HG03045 (cell line): ENCODE measurements around the gene MYDGF.

Source experiments
- ATAC-seq: cut with Tn5 transposase; IDR thresholded peaks from one replicate; pipeline ENCODE4 v1.9.1; 2021; ENCODE audit warnings: mild to moderate bottlenecking, moderate library complexity; ENCODE audit not compliant: unreplicated experiment

Gene MYDGF

DNA sequence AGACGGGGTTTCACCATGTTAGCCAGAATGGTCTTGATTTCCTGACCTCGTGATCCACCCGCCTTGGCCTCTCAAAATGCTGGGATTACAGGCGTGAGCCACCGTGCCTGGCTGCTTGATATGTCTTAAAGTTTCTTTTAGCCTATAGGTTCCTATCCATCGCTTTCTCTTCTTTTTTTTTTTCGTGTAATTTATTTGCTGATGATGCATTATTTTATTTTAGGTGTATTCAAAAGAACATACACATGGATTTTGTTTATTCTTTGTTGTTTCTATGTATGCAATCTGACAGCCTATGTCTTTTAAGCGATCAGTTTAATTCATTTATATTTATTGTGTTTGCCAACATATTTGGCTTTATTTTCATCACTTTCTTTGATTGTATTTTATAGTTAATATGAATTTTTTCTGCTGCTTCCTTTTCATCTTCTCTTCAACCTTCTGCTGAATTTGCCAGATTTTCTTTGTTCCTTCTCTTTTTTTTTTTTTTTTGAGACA, 56.8 kb downstream of the MYDGF start:
- no peak for ATAC-seq

DNA sequence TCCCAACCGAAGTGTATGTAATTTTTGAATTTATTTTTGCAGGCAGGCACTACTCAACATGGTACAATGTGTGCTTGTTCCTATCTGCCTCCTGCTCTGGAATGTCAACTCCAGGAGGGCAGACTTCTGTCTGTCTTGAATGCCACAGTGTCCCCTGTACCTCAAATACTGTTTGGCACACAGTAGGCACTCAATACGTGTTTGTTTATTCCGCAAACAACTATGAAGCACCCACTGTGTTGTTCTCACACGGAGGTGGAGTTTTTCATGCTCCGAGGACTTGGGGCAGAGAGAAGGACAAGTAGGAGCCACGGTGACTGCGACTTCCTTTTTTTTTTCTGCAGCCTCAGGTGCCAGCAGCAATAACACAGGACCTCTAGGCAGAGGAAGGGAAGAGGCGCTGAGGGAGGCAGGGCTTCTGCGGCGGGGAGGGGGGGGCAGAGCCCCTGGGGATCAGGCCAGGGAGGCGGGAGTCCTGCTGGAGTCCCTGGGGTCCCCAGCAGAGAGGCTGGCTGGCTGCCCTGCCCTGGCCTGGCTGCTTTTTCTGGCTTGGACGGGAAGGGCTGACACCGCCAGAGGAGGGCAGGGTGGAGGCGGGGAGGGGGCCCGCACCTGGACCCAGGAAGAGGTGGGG, 60.1 kb downstream of the MYDGF start:
- ATAC-seq, result no peak
